ENCODE results near the gene EPHA10. TPM values are rescaled to one million over a fixed set of nuclear protein-coding genes. Genes with fewer than 3 reads are reported as not detected.
"Not testable (repeated sequence)": the region's sequence is repeated elsewhere in the genome, so short reads cannot be mapped to it uniquely, and the experiment has no call there.

Gene EPHA10
- total RNA-seq, 1 donor = not detected

DNA sequence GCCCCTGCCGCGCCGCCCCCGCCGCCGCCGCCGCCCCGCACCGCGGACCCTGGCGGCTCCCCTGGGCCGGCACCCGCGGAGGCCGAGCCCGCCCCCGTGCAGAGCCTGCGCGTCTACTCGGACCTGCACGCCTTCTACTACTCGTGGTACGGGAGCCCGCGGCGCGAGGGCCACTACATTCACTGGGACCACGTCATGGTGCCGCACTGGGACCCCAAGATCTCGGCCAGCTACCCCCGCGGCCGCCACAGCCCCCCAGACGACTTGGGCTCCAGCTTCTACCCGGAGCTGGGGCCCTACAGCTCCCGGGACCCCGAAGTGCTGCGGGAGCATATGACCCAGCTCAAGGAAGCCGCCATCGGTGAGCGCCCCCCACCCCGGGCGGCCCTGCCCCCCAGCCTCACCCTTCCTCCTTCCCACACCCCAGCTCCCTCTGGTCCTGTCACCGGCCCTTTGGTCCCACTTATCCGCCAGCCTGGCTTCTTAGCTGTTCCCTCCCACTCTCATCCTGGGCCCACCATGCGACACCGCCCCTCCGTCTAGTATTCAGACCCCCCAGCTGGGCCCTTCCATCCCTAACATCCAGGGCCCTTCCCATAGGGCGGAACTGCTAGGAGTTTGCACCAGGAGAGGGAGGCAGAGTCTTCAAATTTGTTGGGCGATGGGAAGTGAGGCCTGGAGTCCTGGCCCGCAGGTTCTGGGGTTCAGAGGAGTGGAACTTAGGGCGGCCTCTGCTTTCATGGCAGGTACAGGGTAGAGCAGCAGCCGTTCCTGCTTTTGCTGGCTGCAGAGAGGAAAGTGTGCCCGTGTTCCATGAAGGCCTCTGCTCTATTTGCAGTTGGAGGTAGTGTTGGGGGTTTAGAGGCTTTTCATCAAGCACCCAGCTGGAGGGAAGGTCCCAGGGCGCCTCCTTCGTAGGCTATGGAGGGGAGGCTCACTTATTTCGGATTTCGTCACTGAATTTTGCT, 29.7 kb upstream of the EPHA10 start:
- no peak overlapping the region for H3K4me3 ChIP-seq (ENCODE audit: low read depth, low read length)
- no peak for DNase-seq (ENCODE audit: low read depth)
- TF ChIP-seq, protein P1, sequence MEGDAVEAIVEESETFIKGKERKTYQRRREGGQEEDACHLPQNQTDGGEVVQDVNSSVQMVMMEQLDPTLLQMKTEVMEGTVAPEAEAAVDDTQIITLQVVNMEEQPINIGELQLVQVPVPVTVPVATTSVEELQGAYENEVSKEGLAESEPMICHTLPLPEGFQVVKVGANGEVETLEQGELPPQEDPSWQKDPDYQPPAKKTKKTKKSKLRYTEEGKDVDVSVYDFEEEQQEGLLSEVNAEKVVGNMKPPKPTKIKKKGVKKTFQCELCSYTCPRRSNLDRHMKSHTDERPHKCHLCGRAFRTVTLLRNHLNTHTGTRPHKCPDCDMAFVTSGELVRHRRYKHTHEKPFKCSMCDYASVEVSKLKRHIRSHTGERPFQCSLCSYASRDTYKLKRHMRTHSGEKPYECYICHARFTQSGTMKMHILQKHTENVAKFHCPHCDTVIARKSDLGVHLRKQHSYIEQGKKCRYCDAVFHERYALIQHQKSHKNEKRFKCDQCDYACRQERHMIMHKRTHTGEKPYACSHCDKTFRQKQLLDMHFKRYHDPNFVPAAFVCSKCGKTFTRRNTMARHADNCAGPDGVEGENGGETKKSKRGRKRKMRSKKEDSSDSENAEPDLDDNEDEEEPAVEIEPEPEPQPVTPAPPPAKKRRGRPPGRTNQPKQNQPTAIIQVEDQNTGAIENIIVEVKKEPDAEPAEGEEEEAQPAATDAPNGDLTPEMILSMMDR (IDR thresholded peaks at IDR 0.05; ENCODE audit: insufficient read depth, low read depth, low read length) = no peak

DNA sequence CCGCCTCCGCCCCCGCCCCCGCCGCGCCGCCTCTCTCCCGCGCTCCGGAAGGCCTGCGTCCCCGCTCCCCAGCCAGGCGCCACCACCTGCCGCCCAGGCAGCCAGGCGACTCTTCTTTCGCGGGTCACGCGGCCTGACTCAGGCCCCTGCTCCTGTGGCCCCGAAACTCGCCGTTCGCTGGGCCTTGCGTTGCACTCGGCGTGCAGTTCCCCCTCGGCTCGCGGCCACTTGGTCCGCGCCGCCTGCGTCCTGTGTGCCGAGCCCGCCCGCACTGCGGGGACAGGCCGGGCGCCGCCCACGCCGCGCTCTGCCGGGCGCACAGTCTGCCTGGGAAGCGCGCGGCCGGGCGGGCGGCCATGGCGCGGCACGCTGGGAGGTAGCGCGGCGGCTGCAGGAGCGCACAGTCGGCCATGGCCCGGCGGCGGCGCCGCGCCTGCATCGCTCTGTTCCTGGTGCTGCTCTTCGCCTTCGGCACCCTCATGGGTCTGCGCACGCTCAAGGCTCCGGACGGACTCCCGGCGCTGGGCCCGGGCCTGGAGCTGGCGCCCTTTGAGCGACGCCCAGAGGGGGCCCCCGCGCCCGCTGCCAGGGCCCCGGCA, 29.0 kb upstream of the EPHA10 start, which contains the start of gene MANEAL:
TSS of gene MANEAL (plus strand) at position 75 of the 599 bp plus-strand sequence. CDS start at position 411, 336 bp downstream.
- H3K4me3 ChIP-seq (ENCODE audit: low read depth, low read length) = peak within 1 kb of the TSS; percentile 49
- DNase-seq (ENCODE audit: low read depth) = peak; percentile 48
- TF ChIP-seq, protein P1 (IDR thresholded peaks at IDR 0.05; ENCODE audit: insufficient read depth, low read depth, low read length) = no peak

DNA sequence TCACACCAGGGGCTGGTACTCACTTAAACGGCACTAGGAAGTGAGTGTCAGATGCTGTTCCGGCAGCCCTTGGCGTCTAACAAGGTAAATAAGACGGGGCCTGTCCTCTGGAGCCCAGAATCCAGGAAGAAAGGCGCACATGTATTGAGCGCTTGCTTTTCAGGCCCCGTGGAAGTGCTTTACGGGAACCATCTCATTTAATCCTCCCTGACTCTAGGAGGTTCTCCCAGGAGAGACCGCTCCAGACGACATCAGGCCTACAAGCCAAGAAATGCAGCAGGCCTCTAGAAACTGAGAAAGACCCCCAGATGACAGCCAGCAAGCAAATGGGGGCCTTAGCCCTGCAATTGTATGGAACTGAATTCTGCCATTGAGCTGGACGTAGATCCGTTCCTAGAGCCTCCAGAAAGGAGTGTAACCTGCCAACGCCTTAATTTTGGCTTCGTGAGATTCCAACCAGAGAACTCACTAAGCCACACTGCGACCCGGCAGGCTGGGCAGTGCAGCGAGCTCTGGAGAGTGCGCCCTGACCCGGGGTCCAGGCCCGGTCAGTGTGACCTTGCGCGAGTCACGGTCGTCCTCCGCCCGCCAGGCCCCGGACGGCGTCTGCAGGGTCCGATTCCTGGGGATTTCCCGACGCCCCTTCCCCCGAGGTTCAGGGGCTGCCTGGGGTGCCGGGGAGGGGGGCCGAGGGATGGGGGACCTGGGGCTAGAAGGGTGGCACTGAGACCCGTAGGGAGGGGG, 28.2 kb upstream of the EPHA10 start:
- DNase-seq (ENCODE audit: low read depth) = no peak
- TF ChIP-seq, protein P1 (IDR thresholded peaks at IDR 0.05; ENCODE audit: insufficient read depth, low read depth, low read length) = no peak
- no peak overlapping the region for H3K4me3 ChIP-seq (ENCODE audit: low read depth, low read length)

DNA sequence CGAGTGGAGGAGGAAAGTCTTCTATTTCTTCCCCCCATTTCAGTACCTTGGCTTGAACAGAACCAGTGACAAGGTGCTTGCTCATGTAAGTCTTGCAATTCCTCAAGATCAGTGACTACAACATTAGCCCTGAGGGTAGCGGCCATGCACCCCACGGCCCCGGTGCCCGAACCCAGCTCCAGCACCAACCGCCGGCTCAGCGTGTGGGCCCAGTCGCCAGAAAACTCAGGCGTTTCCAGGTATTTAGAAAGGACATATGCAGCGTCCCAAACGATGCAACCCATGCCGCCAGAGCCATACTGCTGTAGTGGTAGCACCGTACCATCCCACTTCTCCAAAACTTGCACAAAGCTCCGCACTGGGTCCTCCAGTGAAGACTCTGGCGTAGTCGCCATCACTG, 17.6 kb upstream of the EPHA10 start:
- DNase-seq (ENCODE audit: low read depth) = no peak
- H3K4me3 ChIP-seq (ENCODE audit: low read depth, low read length) = no peak overlapping the region
- TF ChIP-seq, protein P1 (IDR thresholded peaks at IDR 0.05; ENCODE audit: insufficient read depth, low read depth, low read length) = no peak

DNA sequence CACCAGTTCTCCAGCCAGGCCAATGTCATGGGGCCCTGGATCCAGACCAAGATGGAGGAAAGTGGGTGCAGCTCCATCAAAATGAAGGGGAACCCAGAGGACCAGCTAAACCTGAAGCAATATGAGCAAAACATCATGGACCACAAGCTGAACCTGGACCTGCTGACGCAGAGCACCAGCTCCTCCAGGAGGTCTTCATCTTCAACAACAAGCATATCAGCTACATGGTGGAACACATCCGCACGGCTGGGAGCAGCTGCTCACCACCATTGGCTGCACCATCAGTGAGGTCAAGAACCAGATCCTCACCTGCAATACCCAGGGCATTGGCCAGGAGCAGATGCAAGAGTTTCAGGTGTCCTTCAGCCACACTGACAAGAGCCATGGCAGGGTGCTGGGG, 13.7 kb upstream of the EPHA10 start:
- no peak for DNase-seq (ENCODE audit: low read depth)
- TF ChIP-seq, protein P1 (IDR thresholded peaks at IDR 0.05; ENCODE audit: insufficient read depth, low read depth, low read length) = no peak
- H3K4me3 ChIP-seq (ENCODE audit: low read depth, low read length) = no peak overlapping the region

DNA sequence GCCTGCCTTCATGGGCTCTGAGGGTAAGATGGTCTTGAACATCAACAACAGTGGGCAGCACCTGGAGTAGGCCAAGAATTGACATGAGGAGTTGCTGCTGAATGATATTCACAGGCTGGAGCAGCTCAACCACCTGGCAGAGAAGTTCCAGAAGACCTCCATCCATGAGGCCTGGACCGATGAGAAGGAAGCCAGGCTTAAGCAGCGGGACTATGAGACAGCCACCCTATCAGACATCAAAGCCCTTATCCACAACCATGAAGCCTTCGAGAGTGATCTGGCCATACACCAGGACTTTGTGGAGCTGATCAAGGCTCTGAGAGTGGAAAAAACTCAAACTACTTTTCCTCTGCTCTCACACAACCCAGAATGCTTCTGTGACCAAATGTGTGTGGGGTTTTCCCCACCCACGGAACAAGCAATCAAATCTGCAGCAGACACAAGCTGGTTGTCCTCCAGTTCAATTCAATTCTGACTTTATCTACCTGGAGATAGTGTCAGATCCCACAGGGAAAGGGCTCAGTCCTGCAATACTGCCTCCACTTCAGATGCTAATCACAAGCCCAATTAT, 12.1 kb upstream of the EPHA10 start:
- no peak overlapping the region for H3K4me3 ChIP-seq (ENCODE audit: low read depth, low read length)
- TF ChIP-seq, protein P1 (IDR thresholded peaks at IDR 0.05; ENCODE audit: insufficient read depth, low read depth, low read length) = no peak
- DNase-seq (ENCODE audit: low read depth) = no peak

DNA sequence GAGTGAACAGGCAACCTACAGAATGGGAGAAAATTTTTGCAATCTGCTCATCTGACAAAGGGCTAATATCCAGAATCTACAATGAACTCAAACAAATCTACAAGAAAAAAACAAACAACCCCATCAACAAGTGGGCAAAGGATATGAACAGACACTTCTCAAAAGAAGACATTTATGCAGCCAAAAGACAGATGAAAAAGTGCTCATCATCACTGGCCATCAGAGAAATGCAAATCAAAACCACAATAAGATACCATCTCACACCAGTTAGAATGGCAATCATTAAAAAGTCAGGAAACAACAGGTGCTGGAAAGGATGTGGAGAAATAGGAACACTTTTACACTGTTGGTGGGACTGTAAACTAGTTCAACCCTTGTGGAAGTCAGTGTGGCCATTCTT, 6.5 kb upstream of the EPHA10 start:
- not testable (repeated sequence) for H3K4me3 ChIP-seq (ENCODE audit: low read depth, low read length); DNase-seq (ENCODE audit: low read depth)
